Activated T-helper 1 cell treated with anti-CD3 and anti-CD28 coated beads, Interleukin-12 subunit alpha, Interleukin-12 subunit beta, Interleukin-2, Interleukin-4 antibody, amounts not matched to agents 30 ng/mL and 10 ng/mL and 1 ng/mL, durations not matched to agents 14 hours and 24 hours and 36 hours (primary cell): ENCODE data around the gene FRYL. TPM values are rescaled to one million over a fixed set of nuclear protein-coding genes. Genes with fewer than 3 reads are reported as not detected.
"Not testable (repeated sequence)": the region's sequence is repeated elsewhere in the genome, so short reads cannot be mapped to it uniquely, and the experiment has no call there.

Experiments used
- DNase-seq: peaks from one replicate; pipeline ENCODE4 v3.0.0; 2021; ENCODE audit warnings: low spot score
- H3K27ac Mint-ChIP-seq: one replicate; pipeline ENCODE4 v1.8.0; 2021; ENCODE audit warnings: mild to moderate bottlenecking, mixed read lengths
- H3K27me3 Mint-ChIP-seq: one replicate; pipeline ENCODE4 v1.8.0; 2022; ENCODE audit warnings: mild to moderate bottlenecking, moderate library complexity, mixed read lengths; ENCODE audit not compliant: insufficient read depth
- H3K36me3 Mint-ChIP-seq: one replicate; pipeline ENCODE4 v1.8.0; 2021; ENCODE audit warnings: low read depth, mixed read lengths
- H3K4me1 Mint-ChIP-seq: one replicate; pipeline ENCODE4 v1.8.0; 2021; ENCODE audit warnings: low read depth, mixed read lengths
- H3K4me3 Mint-ChIP-seq: one replicate; pipeline ENCODE4 v1.8.0; 2021; ENCODE audit warnings: mild to moderate bottlenecking, moderate library complexity, mixed read lengths
- H3K9me3 Mint-ChIP-seq: one replicate; pipeline ENCODE4 v1.8.0; 2021; ENCODE audit warnings: mixed read lengths
- intact Hi-C: fragments of 100-400 bp; cut with micrococcal nuclease; formaldehyde crosslinking; loops from one replicate; pipeline ENCODE4 v1.15.1; 2024
- total RNA-seq: library from RNA; stranded (reverse); gene quantifications from 2 replicates; pipeline ENCODE4 v1.2.3, GENCODE V29; 2022

The FRYL gene
- total RNA-seq, 1 donor from 2014 or later: 80.0 TPM

GRCh38 chr4:48722509-48723446 is 57.3 kb downstream of the FRYL start:
- peaks cover 10% of the 10 kb centered on the region for H3K9me3 Mint-ChIP-seq
- intact Hi-C loops: no loop called here
- no peak overlapping the region for H3K4me3 Mint-ChIP-seq
- no peaks in the 10 kb centered on the region for H3K27me3 Mint-ChIP-seq
- H3K27ac Mint-ChIP-seq: no peak overlapping the region
- H3K4me1 Mint-ChIP-seq: peaks cover 52% of the 10 kb centered on the region
- no peak for DNase-seq
- peaks cover 18% of the 10 kb centered on the region for H3K36me3 Mint-ChIP-seq

GRCh38 chr4:48720459-48720858 is 59.6 kb downstream of the FRYL start:
- Mint-ChIP-seq H3K27ac (no peak overlapping the region), H3K4me3 (no peak overlapping the region), H3K9me3 (peaks cover 20% of the 10 kb centered on the region), H3K36me3 (peaks cover 21% of the 10 kb centered on the region), H3K27me3 (no peaks in the 10 kb centered on the region), H3K4me1 (peaks cover 29% of the 10 kb centered on the region)
- intact Hi-C loops: no loop called here
- DNase-seq: no peak

DNA sequence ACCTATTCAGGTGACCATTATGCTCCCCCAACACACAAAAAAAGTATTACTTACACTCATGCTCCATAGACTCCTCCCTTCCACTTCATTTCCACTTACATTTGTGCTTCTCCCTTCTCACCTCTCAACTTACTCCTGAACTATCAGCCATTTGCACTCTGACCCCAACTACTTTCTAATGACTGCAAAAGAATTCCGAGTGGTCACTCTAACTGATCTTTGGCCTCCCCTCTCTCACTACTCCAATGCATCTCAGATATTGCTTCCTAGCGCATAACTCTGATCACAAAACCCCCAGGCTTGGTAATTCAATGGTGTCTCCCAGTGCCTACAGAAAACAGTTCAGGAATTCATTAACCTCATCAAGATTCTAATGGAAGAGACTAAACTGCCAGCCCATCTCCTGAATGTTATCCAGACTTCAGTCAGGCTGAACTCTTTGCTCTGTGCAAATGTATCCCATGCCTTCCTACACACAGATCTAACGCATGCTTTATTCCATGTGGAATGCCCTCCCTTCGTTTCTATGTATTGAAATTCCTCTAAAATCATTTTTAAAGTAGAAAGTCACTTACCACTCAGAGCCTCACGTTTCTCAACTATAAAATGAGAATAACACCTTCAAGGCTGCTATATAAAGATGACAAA is 61.1 kb downstream of the FRYL start:
- Mint-ChIP-seq H3K27me3 (no peaks in the 10 kb centered on the region), H3K36me3 (peaks cover 19% of the 10 kb centered on the region), H3K4me1 (peaks cover 15% of the 10 kb centered on the region), H3K9me3 (peaks cover 20% of the 10 kb centered on the region), H3K4me3 (no peak overlapping the region), H3K27ac (no peak overlapping the region)
- DNase-seq: no peak
- intact Hi-C loops: no loop called here

GRCh38 chr4:48716285-48716684 is 63.8 kb downstream of the FRYL start:
- H3K4me1 Mint-ChIP-seq, DNase-seq, H3K4me3 Mint-ChIP-seq, H3K27me3 Mint-ChIP-seq, intact Hi-C loops, H3K27ac Mint-ChIP-seq: not testable (repeated sequence)
- peaks cover 16% of the 10 kb centered on the region for H3K36me3 Mint-ChIP-seq
- H3K9me3 Mint-ChIP-seq: peaks cover 27% of the 10 kb centered on the region

DNA sequence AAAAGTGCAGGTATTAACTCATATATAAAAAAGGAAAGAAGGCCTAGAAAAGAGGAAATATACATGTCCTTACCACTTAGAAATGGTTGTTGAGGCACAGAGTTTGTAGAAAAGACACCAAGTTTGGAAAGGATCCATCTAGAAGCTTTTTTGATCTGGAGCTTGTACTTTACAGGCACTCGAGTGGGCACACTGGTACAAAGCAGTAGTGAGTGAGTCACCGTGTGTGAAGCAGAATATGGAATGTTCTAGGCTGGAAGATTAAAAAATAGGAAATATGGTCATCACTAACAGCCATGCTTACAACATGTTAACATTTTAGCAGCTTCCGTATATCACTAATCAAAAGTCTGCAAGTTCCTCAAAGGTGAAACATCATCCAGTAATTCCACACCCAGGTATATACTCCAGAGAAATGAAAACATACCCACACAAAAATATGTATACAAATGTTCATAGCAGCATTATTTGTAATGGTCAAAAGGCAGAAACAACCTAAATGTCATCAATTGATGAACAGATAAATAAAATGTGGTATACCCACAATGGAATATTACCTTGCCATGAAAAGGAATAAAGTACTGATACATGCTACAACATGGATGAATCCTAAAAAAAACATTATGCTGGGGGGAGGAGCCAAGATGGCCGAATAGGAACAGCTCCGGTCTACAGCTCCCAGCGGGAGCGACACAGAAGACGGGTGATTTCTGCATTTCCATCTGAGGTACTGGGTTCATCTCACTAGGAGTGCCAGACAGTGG is 69.5 kb downstream of the FRYL start:
- Mint-ChIP-seq H3K9me3 (peaks cover 7% of the 10 kb centered on the region), H3K36me3 (peaks cover 16% of the 10 kb centered on the region), H3K27ac (no peak overlapping the region), H3K4me3 (no peak overlapping the region), H3K27me3 (no peaks in the 10 kb centered on the region), H3K4me1 (peaks cover 10% of the 10 kb centered on the region)
- DNase-seq: no peak
- intact Hi-C loops: no loop called here

DNA sequence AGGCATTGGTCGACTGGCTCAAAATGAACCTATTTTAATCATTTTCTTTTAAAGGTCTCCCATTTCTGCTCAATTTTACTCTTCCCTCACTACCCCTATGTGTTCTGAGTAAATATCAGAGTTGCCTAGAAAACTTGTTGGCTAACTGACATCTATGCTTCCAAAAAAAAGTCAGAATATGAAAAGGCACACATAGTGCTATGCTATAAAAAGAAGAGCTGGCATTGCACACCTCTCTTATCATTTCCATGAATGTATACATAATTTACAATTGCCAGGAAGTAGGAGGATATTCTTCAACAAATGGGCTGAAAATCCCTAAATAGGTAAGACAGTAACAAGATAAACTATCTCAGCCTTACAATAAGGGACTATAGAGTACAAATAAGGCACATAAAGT is 70.2 kb downstream of the FRYL start:
- H3K36me3 Mint-ChIP-seq: peaks cover 16% of the 10 kb centered on the region
- H3K4me3 Mint-ChIP-seq: no peak overlapping the region
- peaks cover 7% of the 10 kb centered on the region for H3K9me3 Mint-ChIP-seq
- no peak overlapping the region for H3K27ac Mint-ChIP-seq
- intact Hi-C loops: no loop called here
- H3K27me3 Mint-ChIP-seq: no peaks in the 10 kb centered on the region
- H3K4me1 Mint-ChIP-seq: peaks cover 10% of the 10 kb centered on the region
- no peak for DNase-seq

GRCh38 chr4:48708610-48709009 is 71.5 kb downstream of the FRYL start:
- H3K27me3 Mint-ChIP-seq: no peaks in the 10 kb centered on the region
- DNase-seq: no peak
- no peak overlapping the region for H3K4me3 Mint-ChIP-seq
- H3K27ac Mint-ChIP-seq: no peak overlapping the region
- intact Hi-C loops: no loop called here
- peaks cover 5% of the 10 kb centered on the region for H3K9me3 Mint-ChIP-seq
- peaks cover 16% of the 10 kb centered on the region for H3K36me3 Mint-ChIP-seq
- peaks cover 10% of the 10 kb centered on the region for H3K4me1 Mint-ChIP-seq

DNA sequence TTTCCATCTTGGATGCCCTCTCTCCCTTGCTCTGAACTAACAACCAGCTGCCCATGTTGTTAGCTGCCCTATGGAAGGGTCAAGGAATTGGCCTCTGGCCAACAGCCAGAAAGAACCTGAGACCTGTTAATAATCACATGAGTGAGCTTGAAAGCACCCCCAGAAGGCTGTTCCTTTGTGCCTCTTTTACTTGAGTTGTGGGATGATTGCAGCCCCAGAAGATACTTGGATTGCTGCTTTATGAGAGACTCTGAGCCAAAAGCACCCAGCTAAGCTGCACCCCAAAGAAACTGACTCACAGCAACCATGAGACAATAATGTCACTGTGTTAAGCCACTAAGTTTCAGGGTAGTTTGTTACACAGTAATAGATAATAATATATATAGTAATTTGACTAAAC is 73.3 kb downstream of the FRYL start:
- Mint-ChIP-seq H3K36me3 (peaks cover 16% of the 10 kb centered on the region), H3K4me1 (peaks cover 10% of the 10 kb centered on the region), H3K9me3 (no peaks in the 10 kb centered on the region)

GRCh38 chr4:48705609-48706008 is 74.5 kb downstream of the FRYL start:
- no peak overlapping the region for H3K27ac Mint-ChIP-seq
- H3K27me3 Mint-ChIP-seq: no peaks in the 10 kb centered on the region
- H3K4me3 Mint-ChIP-seq: no peak overlapping the region
- H3K36me3 Mint-ChIP-seq: peaks cover 14% of the 10 kb centered on the region
- no peak for DNase-seq
- intact Hi-C loops: no loop called here
- no peaks in the 10 kb centered on the region for H3K9me3 Mint-ChIP-seq
- H3K4me1 Mint-ChIP-seq: peaks cover 16% of the 10 kb centered on the region

More for the DNA sequence above, 73.3 kb downstream of the FRYL start:
- no peak overlapping the region for H3K4me3 Mint-ChIP-seq
- intact Hi-C loops: no loop called here
- H3K27me3 Mint-ChIP-seq: no peaks in the 10 kb centered on the region
- DNase-seq: no peak
- H3K27ac Mint-ChIP-seq: no peak overlapping the region

DNA sequence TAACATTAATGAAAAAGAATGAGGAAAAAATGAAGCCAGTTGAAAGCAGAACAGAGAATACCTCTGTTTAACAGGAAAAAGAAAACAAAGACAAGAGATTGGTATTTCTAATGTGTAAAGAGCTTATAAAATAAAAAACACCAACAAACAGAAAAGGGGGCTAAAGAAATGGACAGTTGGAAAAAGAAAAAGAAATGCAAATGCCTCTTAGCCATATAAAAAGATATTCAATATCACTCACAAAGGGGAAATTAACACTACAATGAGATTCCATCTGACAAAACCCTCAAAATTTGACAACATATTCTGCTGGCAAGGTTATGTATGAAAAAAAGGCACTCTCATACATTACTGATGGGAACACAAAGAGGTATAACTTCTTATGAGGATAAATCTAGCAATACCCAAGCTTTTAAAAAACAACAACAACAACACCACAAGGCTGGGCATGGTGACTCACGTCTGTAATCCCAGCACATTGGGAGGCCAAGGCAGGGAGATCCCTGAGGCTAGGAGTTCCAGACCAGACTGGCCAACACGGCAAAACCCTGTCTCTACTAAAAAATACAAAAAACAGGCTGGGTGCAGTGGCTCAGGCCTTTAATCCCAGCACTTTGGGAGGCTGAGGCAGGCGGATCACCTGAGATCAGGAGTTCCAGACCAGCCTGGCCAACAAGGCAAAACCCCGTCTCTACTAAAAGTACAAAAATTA is 75.8 kb downstream of the FRYL start:
- Mint-ChIP-seq H3K27me3 (no peaks in the 10 kb centered on the region), H3K27ac (no peak overlapping the region), H3K9me3 (no peaks in the 10 kb centered on the region), H3K4me1 (peaks cover 26% of the 10 kb centered on the region), H3K36me3 (peaks cover 9% of the 10 kb centered on the region), H3K4me3 (no peak overlapping the region)
- DNase-seq: no peak
- intact Hi-C loops: no loop called here

DNA sequence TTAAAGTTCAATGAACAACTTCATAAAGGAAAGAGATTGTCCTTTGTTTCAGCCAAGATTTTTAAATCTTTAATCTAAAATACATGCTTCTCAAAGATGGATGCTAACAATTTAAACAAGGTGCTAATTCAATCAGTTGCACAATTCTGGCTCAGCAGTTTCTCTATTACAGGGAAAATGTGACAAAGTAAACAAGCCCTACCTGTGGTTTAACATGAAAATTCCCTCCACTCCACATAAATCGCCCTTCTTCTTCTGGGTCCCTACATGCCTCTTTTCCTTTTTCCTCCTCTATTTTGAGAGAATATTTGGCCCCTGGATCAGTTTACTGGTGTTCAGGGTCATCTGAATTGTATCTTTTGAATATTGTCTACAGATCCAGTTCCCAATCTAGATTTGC is 80.6 kb downstream of the FRYL start:
- peaks cover 33% of the 10 kb centered on the region for H3K4me1 Mint-ChIP-seq
- intact Hi-C loops: loop anchor here (1.0 to 2.0 kb wide), 2 partner anchors 17 to 131 kb away; partner anchors contain the start of gene OCIAD1
- H3K27me3 Mint-ChIP-seq: no peaks in the 10 kb centered on the region
- no peak for DNase-seq
- H3K36me3 Mint-ChIP-seq: peaks cover 5% of the 10 kb centered on the region
- peak overlapping the region; percentile 27 for H3K4me3 Mint-ChIP-seq
- no peaks in the 10 kb centered on the region for H3K9me3 Mint-ChIP-seq
- peak overlapping the region; percentile 68 for H3K27ac Mint-ChIP-seq
